ENCODE data around the gene ZNF883. TPM values are rescaled to one million over a fixed set of nuclear protein-coding genes. Genes with fewer than 3 reads are reported as not detected.
A peak's percentile ranks its signal among the peaks of the same experiment; 100 is the strongest.

Gene ZNF883
- total RNA-seq, 4 donors from 2014 or later = 1.1 to 1.6 TPM; not detected in 2

- Histone ChIP-seq H3K27me3 (no peaks in the 10 kb centered on the region), H3K27ac (no peak overlapping the region), H3K4me3 (no peak overlapping the region), H3K36me3 (peaks cover 0 to 41% (median 0%) of the 10 kb centered on the region in 3 donors), H3K4me1 (no peaks in the 10 kb centered on the region), H3K9me3 (peaks cover 0 to 87% (median 26%) of the 10 kb centered on the region in 4 donors)
- DNase-seq = no peak
- TF ChIP-seq CTCF (IDR thresholded peaks at IDR 0.05) (no peak), POLR2A (IDR thresholded peaks at IDR 0.05) (no peak)
Observed at GRCh38 chr9:113042884-113043657, 31.1 kb upstream of the ZNF883 start.

DNA sequence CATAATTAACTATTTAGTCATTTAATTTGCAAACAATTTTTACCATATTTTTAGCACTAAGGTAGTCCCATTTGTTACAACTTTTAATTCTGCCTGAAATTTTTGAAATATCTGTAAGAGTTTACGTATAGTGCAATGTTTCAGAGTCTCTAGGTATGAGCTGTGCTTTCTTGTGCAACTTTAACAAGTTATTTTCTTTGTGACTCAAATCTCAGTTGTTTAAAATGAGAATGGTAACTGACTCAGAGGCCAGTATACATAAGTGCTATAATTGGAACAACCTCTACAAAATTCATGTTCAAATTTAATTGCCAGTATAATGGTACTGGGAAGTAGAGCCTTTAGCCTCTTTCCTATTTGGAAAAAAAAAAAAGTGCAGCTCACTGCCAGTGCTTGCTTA lies 14.2 kb upstream of the ZNF883 start:
- Histone ChIP-seq H3K36me3 (no peaks in the 10 kb centered on the region), H3K4me1 (no peaks in the 10 kb centered on the region), H3K27ac (no peak overlapping the region), H3K4me3 (no peak overlapping the region), H3K9me3 (peaks cover 0 to 34% (median 3%) of the 10 kb centered on the region in 4 donors), H3K27me3 (no peaks in the 10 kb centered on the region)
- DNase-seq = no peak
- no peak for TF ChIP-seq CTCF (IDR thresholded peaks at IDR 0.05)
- no peak for TF ChIP-seq POLR2A (IDR thresholded peaks at IDR 0.05)

- Histone ChIP-seq H3K4me1 (no peaks in the 10 kb centered on the region), H3K4me3 (no peak overlapping the region), H3K36me3 (no peaks in the 10 kb centered on the region), H3K27ac (no peak overlapping the region), H3K9me3 (peaks cover 0 to 12% (median 0%) of the 10 kb centered on the region in 4 donors), H3K27me3 (no peaks in the 10 kb centered on the region)
- DNase-seq = no peak
- TF ChIP-seq POLR2A (IDR thresholded peaks at IDR 0.05) (no peak), CTCF (IDR thresholded peaks at IDR 0.05) (no peak)
Observed at GRCh38 chr9:113018247-113018646, 6.3 kb upstream of the ZNF883 start.

DNA sequence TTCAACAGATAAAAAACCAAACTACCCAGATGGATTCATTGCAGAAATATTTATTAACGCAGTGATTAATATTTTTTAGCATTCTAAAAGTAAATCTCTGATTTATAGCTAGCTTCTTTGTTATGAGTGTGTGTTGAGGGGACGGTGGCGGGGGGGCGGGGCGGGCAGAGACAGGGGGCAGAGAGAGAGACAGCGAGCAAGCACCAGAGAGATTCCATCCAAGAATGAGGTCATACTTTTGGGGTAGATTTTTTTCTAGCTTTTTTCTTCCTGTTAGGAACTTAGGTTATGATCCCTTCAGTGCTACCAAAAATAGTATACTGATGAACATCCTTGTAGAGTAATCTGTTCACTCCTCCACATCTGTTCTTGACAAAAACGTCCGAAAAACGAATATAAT lies 500 bp upstream of the ZNF883 start:
- peaks cover 0 to 6% (median 2%) of the 10 kb centered on the region in 4 donors for H3K9me3 ChIP-seq
- peak overlapping the region in 1 of 4 donors; percentile 31 for H3K4me3 ChIP-seq
- H3K4me1 ChIP-seq = no peaks in the 10 kb centered on the region
- H3K27me3 ChIP-seq = no peaks in the 10 kb centered on the region
- no peak for TF ChIP-seq CTCF (IDR thresholded peaks at IDR 0.05)
- no peak for TF ChIP-seq POLR2A (IDR thresholded peaks at IDR 0.05)
- DNase-seq = no peak
- H3K36me3 ChIP-seq = no peaks in the 10 kb centered on the region
- H3K27ac ChIP-seq = no peak overlapping the region

- Histone ChIP-seq H3K4me1 (no peaks in the 10 kb centered on the region), H3K27ac (no peak overlapping the region), H3K9me3 (peaks cover 0 to 4% (median 0%) of the 10 kb centered on the region in 4 donors), H3K36me3 (no peaks in the 10 kb centered on the region), H3K27me3 (no peaks in the 10 kb centered on the region), H3K4me3 (no peak overlapping the region)
- no peak for DNase-seq
- TF ChIP-seq CTCF (IDR thresholded peaks at IDR 0.05) (no peak), POLR2A (IDR thresholded peaks at IDR 0.05) (no peak)
Observed at GRCh38 chr9:113005777-113006176, 6.2 kb downstream of the ZNF883 start.

All from Peyer's patch (tissue), 4 donors.